H9 (cell line): Measurements from ENCODE around the gene CTIF. TPM values are rescaled to one million over a fixed set of nuclear protein-coding genes. Genes with fewer than 3 reads are reported as not detected.

Experiments
- DNase-seq: peaks from one replicate; pipeline ENCODE4 v3.0.0-alpha.2; 2017
- H2AFZ ChIP-seq: one replicate; pipeline ENCODE4 v1.6.1; 2013; ENCODE audit warnings: mild to moderate bottlenecking, low read length, control low read depth, moderate library complexity
- H2AK5ac ChIP-seq: 2 replicates; pipeline ENCODE4 v1.6.1; 2013; ENCODE audit warnings: low read length, control low read depth, mixed read lengths; ENCODE audit not compliant: insufficient read length
- H2BK120ac ChIP-seq: one replicate; pipeline ENCODE4 v1.6.1; 2013; ENCODE audit warnings: low read depth, mild to moderate bottlenecking, low read length, control low read depth, inconsistent platforms; ENCODE audit not compliant: poor library complexity, severe bottlenecking
- H2BK12ac ChIP-seq: 2 replicates; pipeline ENCODE4 v1.6.1; 2013; ENCODE audit warnings: low read length, control low read depth, mixed read lengths, low read depth; ENCODE audit not compliant: insufficient read length
- H2BK15ac ChIP-seq: 2 replicates; pipeline ENCODE4 v1.6.1; 2013; ENCODE audit warnings: low read depth, low read length, control low read depth
- H2BK20ac ChIP-seq: one replicate; pipeline ENCODE4 v1.6.1; 2013; ENCODE audit warnings: low read depth, mild to moderate bottlenecking, low read length, control low read depth, inconsistent platforms; ENCODE audit not compliant: poor library complexity, severe bottlenecking
- H2BK5ac ChIP-seq: 2 replicates; pipeline ENCODE4 v1.6.1; 2013; ENCODE audit warnings: low read length, control low read depth, mixed read lengths; ENCODE audit not compliant: insufficient read length
- H3K14ac ChIP-seq: 2 replicates; pipeline ENCODE4 v1.6.1; 2013; ENCODE audit warnings: low read length, control low read depth; ENCODE audit not compliant: insufficient read depth
- H3K18ac ChIP-seq: 2 replicates; pipeline ENCODE4 v1.6.1; 2013; ENCODE audit warnings: low read depth, mild to moderate bottlenecking, mixed read lengths, low read length, control low read depth; ENCODE audit not compliant: insufficient read length
- H3K23ac ChIP-seq: 2 replicates; pipeline ENCODE4 v1.6.1; 2013; ENCODE audit warnings: low read length, control low read depth, mixed read lengths, low read depth; ENCODE audit not compliant: insufficient read length
- H3K23me2 ChIP-seq: 2 replicates; pipeline ENCODE4 v1.6.1; 2013; ENCODE audit warnings: low read depth, mild to moderate bottlenecking, mixed read lengths, low read length, control low read depth; ENCODE audit not compliant: insufficient read length, poor library complexity, severe bottlenecking
- H3K27ac ChIP-seq: 2 replicates; pipeline ENCODE4 v1.5.1; 2013; ENCODE audit warnings: low read length, control low read depth, mixed read lengths, low read depth; ENCODE audit not compliant: insufficient read length
- H3K27me3 ChIP-seq: 2 replicates; pipeline ENCODE4 v1.6.1; 2013; ENCODE audit warnings: low read length, control low read depth, inconsistent platforms; ENCODE audit not compliant: insufficient read depth
- H3K4ac ChIP-seq: 2 replicates; pipeline ENCODE4 v1.6.1; 2013; ENCODE audit warnings: low read depth, mild to moderate bottlenecking, control low read depth, inconsistent platforms, low read length, moderate library complexity
- H3K4me1 ChIP-seq: 2 replicates; pipeline ENCODE4 v1.6.1; 2013; ENCODE audit warnings: low read length, control low read depth, inconsistent platforms; ENCODE audit not compliant: insufficient read depth
- H3K4me2 ChIP-seq: 2 replicates; pipeline ENCODE4 v1.6.1; 2013; ENCODE audit warnings: low read length, control low read depth, mixed read lengths; ENCODE audit not compliant: insufficient read length, insufficient read depth
- H3K56ac ChIP-seq: 2 replicates; pipeline ENCODE4 v1.6.1; 2013; ENCODE audit warnings: low read depth, mild to moderate bottlenecking, mixed read lengths, low read length, control low read depth; ENCODE audit not compliant: insufficient read length
- H3K79me1 ChIP-seq: 2 replicates; pipeline ENCODE4 v1.6.1; 2013; ENCODE audit warnings: low read depth, mild to moderate bottlenecking, moderate library complexity, low read length, control low read depth, inconsistent platforms; ENCODE audit not compliant: insufficient read depth, poor library complexity, severe bottlenecking
- H3K79me2 ChIP-seq: 2 replicates; pipeline ENCODE4 v1.6.1; 2013; ENCODE audit warnings: low read length, control low read depth, inconsistent platforms; ENCODE audit not compliant: insufficient read depth
- H3K9ac ChIP-seq: 2 replicates; pipeline ENCODE4 v1.6.1; 2013; ENCODE audit warnings: low read length, control low read depth, mixed read lengths; ENCODE audit not compliant: insufficient read length; ENCODE audit errors: extremely low read depth
- H3K9me3 ChIP-seq: one replicate; pipeline ENCODE4 v1.6.1; 2013; ENCODE audit warnings: low read depth, low read length, inconsistent platforms; ENCODE audit not compliant: control insufficient read depth
- H3T11ph ChIP-seq: one replicate; pipeline ENCODE4 v1.6.1; 2013; ENCODE audit warnings: mild to moderate bottlenecking, low read length, control low read depth, inconsistent platforms
- H4K20me1 ChIP-seq: one replicate; pipeline ENCODE4 v1.6.1; 2013; ENCODE audit not compliant: control insufficient read depth, insufficient read length, insufficient read depth
- H4K5ac ChIP-seq: 2 replicates; pipeline ENCODE4 v1.6.1; 2013; ENCODE audit warnings: low read depth, mild to moderate bottlenecking, mixed read lengths, low read length, control low read depth; ENCODE audit not compliant: insufficient read length
- H4K8ac ChIP-seq: replicated peaks from 2 replicates; pipeline ENCODE4 v1.6.1; 2013; ENCODE audit warnings: low read length, control low read depth, mixed read lengths, low read depth; ENCODE audit not compliant: insufficient read length
- H4K91ac ChIP-seq: 2 replicates; pipeline ENCODE4 v1.6.1; 2013; ENCODE audit warnings: low read depth, mild to moderate bottlenecking, moderate library complexity, mixed read lengths, low read length, control low read depth; ENCODE audit not compliant: insufficient read length
- H3K27ac Mint-ChIP-seq, 3 experiments: 2 replicates in 2 of 3; 3 replicates in 1 of 3; pipeline ENCODE4 v1.8.0; 2020 to 2021; ENCODE audit warnings: mixed read lengths in 3 of 3, mild to moderate bottlenecking in 1 of 3, moderate library complexity in 1 of 3
- H3K27me3 Mint-ChIP-seq: 2 replicates; pipeline ENCODE4 v1.8.0; 2021; ENCODE audit warnings: low read depth, mild to moderate bottlenecking, moderate library complexity, mixed read lengths
- H3K36me3 Mint-ChIP-seq, 3 experiments: 2 replicates in 2 of 3; 3 replicates in 1 of 3; pipeline ENCODE4 v1.8.0; 2020 to 2021; ENCODE audit warnings: low read depth in 3 of 3, mixed read lengths in 3 of 3; ENCODE audit not compliant: insufficient read depth in 1 of 3
- H3K4me1 Mint-ChIP-seq, 2 experiments: 2 replicates each; pipeline ENCODE4 v1.8.0; 2020; ENCODE audit warnings: mixed read lengths in 2 of 2
- H3K4me3 Mint-ChIP-seq, 2 experiments: 2 replicates in 1 of 2; 3 replicates in 1 of 2; pipeline ENCODE4 v1.8.0; 2020 to 2021; ENCODE audit warnings: mild to moderate bottlenecking in 2 of 2, mixed read lengths in 2 of 2, moderate library complexity in 1 of 2
- H3K9me3 Mint-ChIP-seq, 2 experiments: 2 replicates in 1 of 2; 3 replicates in 1 of 2; pipeline ENCODE4 v1.8.0; 2020; ENCODE audit warnings: mild to moderate bottlenecking in 2 of 2, mixed read lengths in 2 of 2, moderate library complexity in 1 of 2
- CTCF ChIP-seq: fragments of 200-600 bp; sonication (generic); conservative IDR thresholded peaks from 3 replicates; pipeline ENCODE4 v1.8.0; 2021; ENCODE audit warnings: antibody characterized with exemption, mild to moderate bottlenecking
- WGBS: extraction: QIAGEN DNeasy Blood & Tissue Kit; methylation state at CpG from one replicate; pipeline ENCODE4 v1.1.7; 2013; ENCODE audit warnings: missing lambda C conversion rate, low lambda C conversion rate, mixed read lengths; ENCODE audit not compliant: insufficient read length; ENCODE audit errors: extremely low coverage; 5-methylcytosine and 5-hydroxymethylcytosine counted together
- total RNA-seq: library from RNA; stranded (reverse); gene quantifications from 2 replicates; pipeline ENCODE4 v1.2.1, GENCODE V29; 2021

Gene CTIF
- total RNA-seq, 1 experiment from 2014 or later: 15.8 TPM

GRCh38 chr18:48552130-48552529 is 13.3 kb downstream of the CTIF start:
- H4K20me1 ChIP-seq: no peaks in the 10 kb centered on the region
- H2BK20ac ChIP-seq: no peak overlapping the region
- DNase-seq: no peak
- no peak overlapping the region for H3K4me2 ChIP-seq
- Mint-ChIP-seq H3K36me3 (peaks cover 4 to 11% (median 6%) of the 10 kb centered on the region in 3 experiments; a peak in 6 of 7 replicates), H3K9me3 (no peaks in the 10 kb centered on the region), H3K4me1 (peaks cover 23 to 25% of the 10 kb centered on the region in 2 experiments), H3K4me3 (no peak overlapping the region), H3K27me3 (peaks cover 2% of the 10 kb centered on the region; the same call in 1 of the 2 replicates), H3K27ac (no peak overlapping the region)
- no peaks in the 10 kb centered on the region for H3K79me2 ChIP-seq
- no peaks in the 10 kb centered on the region for H3K27me3 ChIP-seq
- H3K18ac ChIP-seq: no peak overlapping the region
- H3T11ph ChIP-seq: no peak overlapping the region
- H3K4me1 ChIP-seq: peaks cover 4% of the 10 kb centered on the region; the same call in 1 of the 2 replicates
- no peak overlapping the region for H3K14ac ChIP-seq
- no peaks in the 10 kb centered on the region for H3K9me3 ChIP-seq
- no peak overlapping the region for H3K23ac ChIP-seq
- H4K91ac ChIP-seq: no peak overlapping the region
- no peak overlapping the region for H4K8ac ChIP-seq
- H3K79me1 ChIP-seq: no peaks in the 10 kb centered on the region
- no peak overlapping the region for H2AFZ ChIP-seq
- H2AK5ac ChIP-seq: no peak overlapping the region
- H2BK12ac ChIP-seq: no peak overlapping the region
- no peak overlapping the region for H3K9ac ChIP-seq
- no peak overlapping the region for H3K4ac ChIP-seq
- no peak overlapping the region for H2BK5ac ChIP-seq
- TF ChIP-seq CTCF: no peak
- no peak overlapping the region for H2BK120ac ChIP-seq
- H3K23me2 ChIP-seq: no peaks in the 10 kb centered on the region
- H2BK15ac ChIP-seq: no peak overlapping the region
- no peak overlapping the region for H3K27ac ChIP-seq
- no peak overlapping the region for H3K56ac ChIP-seq
- WGBS: no CpG with 5 or more reads among the region's 3 CpGs
- H4K5ac ChIP-seq: no peak overlapping the region
